Measurements from ENCODE around the gene C6orf89. TPM values are rescaled to one million over a fixed set of nuclear protein-coding genes. Genes with fewer than 3 reads are reported as not detected.

Gene C6orf89
- polyA plus RNA-seq, 1 experiment, result 59.7 TPM

- no peak overlapping the region for H3K27ac ChIP-seq (ENCODE audit: low read depth, low read length)
- DNase-seq (ENCODE audit: low read depth, low spot score), result no peak
- ChIA-PET CTCF (interaction anchor here (1.1 to 6.2 kb wide), 8 partner anchors 12 to 144 kb away, joined by 3 to 74 read pairs (median 10); partner anchors contain the start of gene C6orf89), POLR2A (no interaction called here)
- TF ChIP-seq CTCF (IDR thresholded peaks at IDR 0.05; ENCODE audit: low read depth, low read length), result no peak
- H3K27me3 ChIP-seq (ENCODE audit: control insufficient read depth, insufficient read depth, low read length), result no peaks in the 10 kb centered on the region
- H3K4me3 ChIP-seq (ENCODE audit: low read depth, low read length), result no peak overlapping the region
- H3K9me3 ChIP-seq (ENCODE audit: control insufficient read depth, insufficient read depth, low read length), result no peaks in the 10 kb centered on the region; the same call in 1 of the 2 replicates
These were observed 12.6 kb upstream of the C6orf89 start for GRCh38 chr6:36873115-36873514.

GRCh38 chr6:36873612-36874442 is 11.9 kb upstream of the C6orf89 start:
- peak overlapping the region; percentile 98 for H3K4me3 ChIP-seq (ENCODE audit: low read depth, low read length)
- H3K27ac ChIP-seq (ENCODE audit: low read depth, low read length), result peak overlapping the region; percentile 98
- POLR2A ChIA-PET, result interaction anchor here (0.6 to 1.5 kb wide), 5 partner anchors 12 to 194 kb away, joined by 3 to 7 read pairs (median 4); partner anchors contain the start of genes C6orf89 and MTCH1
- H3K27me3 ChIP-seq (ENCODE audit: control insufficient read depth, insufficient read depth, low read length), result no peaks in the 10 kb centered on the region
- DNase-seq (ENCODE audit: low read depth, low spot score), result no peak
- H3K9me3 ChIP-seq (ENCODE audit: control insufficient read depth, insufficient read depth, low read length), result no peaks in the 10 kb centered on the region; the same call in 1 of the 2 replicates
- no peak; the same call in 1 of the 2 replicates for TF ChIP-seq CTCF (IDR thresholded peaks at IDR 0.05; ENCODE audit: low read depth, low read length)
- CTCF ChIA-PET, result interaction anchor here (1.0 to 6.2 kb wide), 9 partner anchors 11 to 147 kb away, joined by 3 to 74 read pairs (median 10); partner anchors contain the start of gene C6orf89

- no peaks in the 10 kb centered on the region for H3K27me3 ChIP-seq (ENCODE audit: control insufficient read depth, insufficient read depth, low read length)
- peak within 1 kb of the TSS; percentile 98 for H3K4me3 ChIP-seq (ENCODE audit: low read depth, low read length)
- TF ChIP-seq CTCF (IDR thresholded peaks at IDR 0.05; ENCODE audit: low read depth, low read length), result 0 out of 2 replicates have a peak, but pooled peaks have one; percentile 11
- no peaks in the 10 kb centered on the region; the same call in 1 of the 2 replicates for H3K9me3 ChIP-seq (ENCODE audit: control insufficient read depth, insufficient read depth, low read length)
- peak; percentile 76 for DNase-seq (ENCODE audit: low read depth, low spot score)
- CTCF ChIA-PET, result interaction anchor here (0.9 to 6.2 kb wide), 14 partner anchors 11 to 336 kb away, joined by 3 to 74 read pairs (median 4); partner anchors contain the start of gene C6orf89
- POLR2A ChIA-PET, result interaction anchor here (0.7 to 1.5 kb wide), 6 partner anchors 11 to 112 kb away, joined by 3 to 13 read pairs (median 4); partner anchors contain the start of genes C6orf89 and MTCH1
- peak within 1 kb of the TSS; percentile 98 for H3K27ac ChIP-seq (ENCODE audit: low read depth, low read length)
These were observed 11.1 kb upstream of the C6orf89 start, which contains the start of gene PPIL1 for GRCh38 chr6:36874443-36875249. Gene PPIL1 (minus strand): TSS chr6:36874803. CDS start chr6:36874772, 31 bp downstream.

- peak overlapping the region; percentile 98 for H3K4me3 ChIP-seq (ENCODE audit: low read depth, low read length)
- ChIA-PET CTCF (interaction anchor here (0.9 to 6.2 kb wide), 10 partner anchors 10 to 335 kb away, joined by 3 to 74 read pairs (median 4); partner anchors contain the start of gene C6orf89), POLR2A (interaction anchor here (1.0 to 1.5 kb wide), 3 partner anchors 10 to 111 kb away, joined by 3 to 13 read pairs (median 7); partner anchors contain the start of genes C6orf89 and MTCH1)
- H3K27ac ChIP-seq (ENCODE audit: low read depth, low read length), result no peak overlapping the region
- DNase-seq (ENCODE audit: low read depth, low spot score), result no peak
- H3K27me3 ChIP-seq (ENCODE audit: control insufficient read depth, insufficient read depth, low read length), result no peaks in the 10 kb centered on the region
- H3K9me3 ChIP-seq (ENCODE audit: control insufficient read depth, insufficient read depth, low read length), result no peaks in the 10 kb centered on the region; the same call in 1 of the 2 replicates
- TF ChIP-seq CTCF (IDR thresholded peaks at IDR 0.05; ENCODE audit: low read depth, low read length), result no peak
These were observed 10.5 kb upstream of the C6orf89 start for GRCh38 chr6:36875250-36875633.

Measured in AG04450 (cell line).